ACHN (cell line): ENCODE results near the gene ST6GALNAC4.
A peak's percentile ranks its signal among the peaks of the same experiment; 100 is the strongest.

Source experiments
- DNase-seq: peaks from one replicate; pipeline ENCODE4 v3.0.0-alpha.2; 2015
- in situ Hi-C: cut with HindIII; loops from 2 replicates; pipeline ENCODE4 v1.10.0; 2017; ENCODE audit warnings: low sequenced_read_pairs, low pct_ligation_motif_present, low pct_unique_long_range_greater_than_20kb

The ST6GALNAC4 gene

DNA sequence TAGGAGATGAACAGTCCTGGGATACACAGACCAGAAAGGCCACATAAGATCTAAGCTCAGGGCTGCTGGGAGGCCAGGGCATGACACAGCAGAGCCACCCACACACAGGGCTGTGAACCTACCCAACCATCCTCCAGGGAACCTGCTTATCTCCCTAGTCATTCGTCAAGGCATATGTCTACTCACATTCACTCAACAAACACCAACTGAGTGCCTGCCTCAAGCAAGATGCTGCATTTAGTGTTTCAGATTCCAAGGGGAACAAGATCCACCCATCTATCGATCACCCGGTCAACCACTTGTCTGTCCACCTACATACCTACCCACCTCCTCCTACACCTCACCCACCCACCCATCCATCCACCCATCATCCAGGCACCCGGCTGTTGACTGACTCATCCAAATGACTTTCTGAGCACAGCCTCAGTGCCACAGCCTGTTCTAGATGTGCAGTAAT, 19.0 kb upstream of the ST6GALNAC4 start:
- in situ Hi-C loops = no loop called here
- DNase-seq = no peak

DNA sequence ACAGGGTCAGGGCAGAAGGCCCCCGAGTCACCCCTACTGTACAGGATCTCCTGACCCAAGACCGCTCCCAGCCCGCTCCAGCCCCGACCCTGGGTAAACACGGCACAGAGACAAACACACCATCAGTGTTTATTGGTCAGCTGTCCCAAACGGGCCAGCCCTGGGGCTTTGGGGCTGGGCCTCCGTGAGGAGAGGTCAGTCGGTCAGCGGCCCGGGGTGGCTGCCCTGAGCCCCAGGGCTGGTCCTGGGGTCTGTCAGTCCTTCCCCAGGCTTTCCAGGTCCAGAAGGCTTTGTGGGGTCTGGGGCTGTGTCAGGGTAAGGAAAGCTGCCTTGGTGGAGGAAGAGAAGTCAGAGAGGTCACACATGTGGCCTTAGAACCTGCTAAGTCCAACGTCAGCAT, 18.1 kb upstream of the ST6GALNAC4 start:
- in situ Hi-C loops = no loop called here
- DNase-seq = no peak

DNA sequence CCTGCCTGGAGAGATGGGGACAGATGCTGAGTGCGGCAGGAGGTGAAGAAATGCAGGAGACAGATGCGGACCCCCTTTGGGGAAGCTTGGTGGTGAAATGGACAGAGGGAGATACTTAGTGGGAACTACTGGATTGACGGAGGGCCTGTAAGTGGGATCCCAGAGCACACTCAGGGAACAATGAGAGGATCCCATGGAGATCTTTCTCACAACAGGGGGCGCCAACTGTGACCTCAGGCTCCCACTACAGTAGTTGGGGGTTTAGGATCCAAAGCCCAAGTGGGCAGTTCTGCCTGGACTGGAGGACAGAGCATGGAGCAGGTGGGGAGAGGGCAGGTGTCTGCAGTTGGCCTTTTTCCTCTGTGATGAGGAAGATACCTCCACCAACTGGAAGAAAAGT, 17.4 kb upstream of the ST6GALNAC4 start:
- DNase-seq = no peak
- in situ Hi-C loops = no loop called here

DNA sequence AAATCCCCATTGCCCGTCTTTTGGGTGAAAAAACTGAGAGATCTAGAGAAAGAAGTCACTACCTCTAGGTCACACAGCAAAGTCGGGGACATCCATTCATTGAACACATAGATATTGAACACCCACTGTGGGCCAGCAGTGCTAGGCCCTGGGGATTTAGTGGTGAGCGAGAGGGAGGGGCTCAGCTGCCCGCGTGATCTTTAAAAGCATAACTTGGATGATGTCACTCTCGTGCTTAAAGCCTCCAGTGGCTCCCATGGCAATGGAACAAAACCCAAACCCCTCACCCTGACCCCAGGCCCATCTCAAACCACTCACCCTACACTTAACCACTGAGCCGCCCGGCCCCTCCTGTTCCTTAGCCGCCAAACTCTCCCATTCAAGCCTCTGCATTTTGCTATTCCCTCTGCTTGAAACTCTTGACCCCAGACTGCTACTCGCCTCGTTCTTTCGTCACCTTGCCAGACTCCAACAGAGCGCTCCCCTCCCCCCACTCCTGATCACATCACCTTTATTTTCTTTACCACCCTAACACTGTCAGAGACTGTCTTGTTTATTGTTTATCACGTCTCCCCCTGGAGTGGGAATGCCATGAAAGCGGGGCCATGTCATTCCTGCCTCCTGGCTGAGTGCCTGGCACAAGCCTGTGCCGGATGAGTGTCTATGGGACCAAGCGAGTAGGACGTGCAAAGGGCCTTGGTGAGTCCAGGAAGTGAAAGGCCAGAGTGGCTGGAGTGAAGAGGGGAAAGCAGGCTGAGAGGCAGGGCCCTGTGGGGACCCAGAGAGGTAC, 14.4 kb upstream of the ST6GALNAC4 start:
- in situ Hi-C loops = no loop called here
- DNase-seq = peak; percentile 62

DNA sequence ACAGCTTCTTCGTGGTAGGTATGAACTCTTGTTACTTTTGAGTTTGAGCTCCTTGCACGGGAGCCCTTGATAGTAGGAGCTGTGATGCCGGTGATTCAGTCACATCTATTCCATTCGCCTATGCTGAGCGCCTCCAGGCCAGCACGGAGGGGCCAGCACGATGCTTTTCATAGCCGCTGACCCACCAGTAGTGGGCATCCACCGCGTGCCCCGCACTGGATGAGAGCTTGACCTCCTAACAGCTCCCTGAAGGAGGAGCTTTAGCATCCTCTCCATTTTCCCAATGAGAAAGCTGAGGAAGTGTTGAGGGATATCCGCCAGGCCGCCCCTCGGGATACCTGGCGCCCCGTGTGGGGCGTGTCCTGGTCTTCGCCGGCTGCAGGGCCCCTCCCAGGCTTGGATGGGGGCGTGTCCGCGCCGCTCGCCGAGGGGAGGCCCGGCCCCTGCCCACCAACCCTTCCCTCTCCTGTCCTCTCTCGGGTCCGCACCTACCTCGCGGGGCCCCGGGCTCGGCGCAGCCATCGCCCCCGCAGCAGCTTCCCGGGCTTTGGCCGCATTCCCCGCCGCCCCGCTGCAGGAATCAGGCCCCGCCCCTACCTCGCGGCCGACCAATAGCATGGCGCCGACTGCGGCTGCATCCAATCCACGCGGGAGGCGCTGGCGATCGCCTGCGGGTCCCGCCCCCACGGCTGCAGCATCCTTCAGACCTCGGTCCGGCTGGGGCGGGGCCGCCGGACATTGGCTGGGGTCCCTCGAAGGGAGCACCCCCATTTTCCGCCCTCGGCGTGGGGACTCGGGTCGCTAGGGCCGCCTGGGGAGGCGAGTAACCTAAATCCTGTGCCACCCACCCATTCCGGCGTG, 13.6 kb upstream of the ST6GALNAC4 start, which contains the start of gene PIP5KL1:
Gene PIP5KL1, minus strand, starts transcription at position 547 of the 861 bp plus-strand sequence. Its CDS starts 25 bp downstream, at position 522.
- in situ Hi-C loops = no loop called here
- DNase-seq = peak; percentile 86

DNA sequence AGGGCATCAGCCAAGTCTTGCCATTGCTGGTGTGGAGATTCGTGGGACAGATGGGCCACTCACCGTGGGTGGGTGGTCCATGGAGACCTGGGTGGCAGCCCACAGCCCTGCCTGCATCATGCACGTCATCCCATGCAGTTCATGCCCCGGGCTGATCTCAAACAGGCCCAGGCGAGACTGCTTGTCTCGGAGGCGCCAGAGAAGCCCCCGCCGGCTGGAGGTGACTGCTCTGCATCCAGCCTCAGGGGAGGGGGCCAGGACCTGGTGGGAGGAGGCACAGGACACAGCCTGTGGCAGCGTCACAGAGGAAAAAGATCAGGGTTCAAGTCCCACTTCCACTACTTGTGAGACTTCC, 12.8 kb upstream of the ST6GALNAC4 start:
- in situ Hi-C loops = no loop called here
- no peak for DNase-seq

DNA sequence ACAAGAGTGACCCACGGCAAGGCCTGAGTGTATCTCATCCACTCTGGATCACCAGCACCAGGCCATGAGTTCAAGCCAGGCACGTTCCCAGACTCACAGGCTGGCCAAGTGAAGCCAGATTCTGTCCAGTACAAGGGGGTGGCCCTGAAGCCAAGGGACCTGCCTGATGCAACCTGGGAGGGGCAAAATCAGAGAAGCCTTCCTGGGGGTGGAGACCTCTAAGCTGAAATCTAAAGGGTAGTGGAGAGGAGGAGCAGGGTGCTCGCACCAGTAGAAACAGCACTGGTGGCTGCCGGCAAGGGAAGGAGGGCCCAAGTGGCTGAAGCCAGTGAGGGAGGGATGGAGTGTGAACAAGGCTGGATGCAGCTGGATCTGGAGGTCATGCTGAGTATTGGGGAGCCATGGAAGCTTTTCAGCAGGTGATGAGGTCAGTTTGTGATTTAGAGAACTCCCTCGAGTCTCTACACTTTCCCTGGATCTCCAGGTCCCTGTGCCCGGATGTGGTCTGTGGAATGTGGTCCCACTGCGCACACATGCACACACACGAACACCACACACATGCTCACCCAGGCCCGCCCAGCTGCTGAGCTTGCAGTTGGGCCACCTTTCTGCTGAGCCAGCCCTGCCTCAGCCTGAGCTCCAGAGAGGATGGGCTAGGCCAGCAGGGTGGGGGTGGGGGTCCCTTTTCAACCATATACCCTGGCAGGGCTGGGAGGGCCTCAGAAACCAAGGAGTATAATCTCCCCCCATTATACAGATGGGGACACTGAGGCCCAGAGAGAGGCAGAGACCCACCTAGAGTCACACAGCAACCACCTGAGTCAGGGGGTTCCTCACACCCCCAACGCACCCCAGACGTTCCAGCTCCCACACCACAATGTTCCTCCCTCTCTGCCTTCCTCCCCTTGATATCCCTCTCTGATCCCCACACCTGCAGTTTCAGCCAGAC, 12.1 kb upstream of the ST6GALNAC4 start:
- DNase-seq = no peak
- in situ Hi-C loops = no loop called here

DNA sequence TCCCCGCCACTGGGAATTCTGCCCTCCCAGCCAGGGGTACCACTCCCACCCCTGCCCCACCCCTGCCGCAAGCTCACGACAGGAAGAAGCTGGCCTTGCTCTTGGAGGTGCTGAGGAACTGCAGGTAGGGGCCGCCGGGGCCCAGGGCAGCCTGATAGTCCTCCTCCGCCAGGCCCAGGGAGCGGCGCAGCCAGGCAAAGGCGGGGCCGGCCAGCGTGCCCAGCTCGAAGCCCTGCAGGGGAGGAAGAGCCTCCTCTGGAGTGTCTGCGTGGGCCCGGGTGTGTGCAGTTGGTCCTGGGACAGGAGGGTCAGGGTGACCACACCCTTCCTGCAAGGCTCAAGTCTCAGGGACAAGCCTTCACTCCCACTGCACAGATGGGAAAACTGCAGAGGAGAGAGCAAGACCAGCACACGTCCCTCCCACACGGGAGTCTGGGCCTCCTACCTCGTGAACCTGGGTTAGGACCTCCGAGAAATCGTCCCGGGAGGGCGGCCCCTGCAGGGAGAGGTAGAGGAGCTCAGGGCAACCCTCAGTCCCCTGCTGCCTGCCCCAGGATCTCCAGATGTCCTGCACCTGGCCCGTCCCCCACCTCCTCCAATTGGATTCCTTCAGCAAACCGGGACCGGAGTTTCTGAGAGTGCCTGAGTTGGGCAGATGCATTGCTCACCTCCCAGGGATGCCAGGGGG, 11.3 kb upstream of the ST6GALNAC4 start:
- in situ Hi-C loops = no loop called here
- DNase-seq = no peak

DNA sequence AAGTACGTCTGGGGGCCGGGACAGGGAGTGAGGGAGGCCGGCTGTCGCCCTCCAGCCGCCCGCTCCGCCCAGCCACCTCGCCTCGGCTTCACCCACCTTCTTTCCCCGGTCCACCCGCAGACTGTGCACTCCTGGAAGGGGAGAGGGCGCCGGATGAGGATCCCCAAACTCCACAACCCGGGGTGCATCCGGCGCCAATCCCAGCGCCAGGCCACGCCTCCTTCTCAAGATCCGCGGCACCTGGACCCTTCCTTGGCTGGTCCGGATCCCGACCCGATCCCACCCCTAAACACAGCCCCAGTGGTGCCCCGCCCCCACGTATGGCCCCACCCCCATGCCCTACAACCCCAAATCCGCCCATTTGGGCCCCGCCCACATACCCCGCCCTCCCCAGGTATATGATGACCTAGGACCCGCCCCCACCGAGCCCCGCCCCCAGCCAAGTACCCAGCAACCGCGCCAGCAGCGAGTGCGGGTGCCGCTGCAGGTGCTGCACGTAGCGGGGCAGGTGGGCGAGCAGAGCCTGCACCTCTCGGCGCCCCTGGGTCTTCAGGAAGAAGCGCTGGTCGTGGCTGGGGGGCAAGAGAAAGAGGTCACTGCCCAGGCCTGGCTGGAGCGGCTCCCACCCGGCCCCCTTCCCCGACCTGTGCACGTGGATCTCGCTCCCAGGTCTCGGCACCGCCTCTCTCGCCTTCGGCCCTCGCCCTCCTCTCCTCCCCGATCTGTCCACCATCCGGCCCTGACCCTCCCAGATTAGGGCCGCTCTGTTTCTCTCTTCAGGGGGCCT, 10.6 kb upstream of the ST6GALNAC4 start:
- in situ Hi-C loops = no loop called here
- no peak for DNase-seq

DNA sequence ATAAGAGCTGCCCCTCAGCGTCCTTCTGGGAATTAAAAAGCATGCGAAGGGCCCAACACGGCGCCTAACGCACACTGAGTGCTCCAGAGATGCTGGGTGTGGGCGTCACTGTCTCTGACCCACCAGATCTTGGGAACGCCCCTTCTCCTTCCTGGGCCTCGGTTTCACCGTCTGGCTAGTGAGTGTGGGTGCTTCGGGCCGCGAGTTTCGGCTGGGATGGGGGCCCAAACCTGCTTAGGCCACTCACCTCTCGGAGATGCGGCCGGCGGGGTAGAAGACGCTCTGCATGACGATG, 10.0 kb upstream of the ST6GALNAC4 start:
- in situ Hi-C loops = no loop called here
- DNase-seq = no peak

DNA sequence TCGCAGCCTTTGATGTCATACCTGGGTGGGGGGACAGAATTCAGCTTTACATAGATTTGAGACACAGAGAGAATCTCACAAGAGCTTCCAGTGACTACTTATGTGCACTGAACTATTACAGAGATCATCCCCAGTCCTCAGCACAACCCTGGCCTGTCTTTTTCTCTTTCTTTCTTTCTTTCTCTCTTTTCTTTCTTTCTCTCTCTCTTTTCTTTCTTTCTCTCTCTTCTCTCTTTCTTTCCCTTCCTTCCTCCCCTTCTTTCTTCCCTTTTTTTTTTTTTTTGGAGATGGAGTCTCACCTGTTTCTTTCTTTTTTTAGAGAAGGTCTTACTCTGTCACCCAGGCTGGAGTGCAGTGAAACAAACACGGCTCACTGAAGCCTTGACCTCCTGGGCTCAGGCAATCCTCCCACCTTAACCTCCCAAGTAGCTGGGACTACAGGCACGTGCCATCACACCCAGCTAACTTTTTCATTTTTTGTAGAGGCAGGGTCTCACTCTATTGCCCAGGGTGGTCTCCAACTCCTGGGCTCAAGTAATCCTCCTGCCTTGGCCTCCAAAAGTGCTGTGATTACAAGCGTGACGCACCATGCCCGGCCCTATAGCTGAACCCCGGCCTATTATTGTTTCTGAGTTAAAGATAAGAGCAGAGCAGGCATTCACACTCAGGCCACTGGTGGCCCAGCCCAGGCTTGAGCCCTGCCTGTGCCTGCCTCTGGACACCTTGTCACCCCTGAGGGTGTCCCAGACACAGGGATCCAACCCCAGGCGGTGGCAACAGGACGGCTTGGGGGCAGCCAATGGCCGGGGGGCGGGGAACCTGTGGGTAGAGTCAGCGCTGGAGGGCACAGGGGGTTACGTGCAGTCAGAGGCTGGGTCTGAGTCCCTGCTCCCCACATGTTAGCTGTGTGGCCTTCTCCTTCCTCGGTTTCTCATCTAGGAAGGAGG, 9.4 kb upstream of the ST6GALNAC4 start:
- DNase-seq = no peak
- in situ Hi-C loops = no loop called here

DNA sequence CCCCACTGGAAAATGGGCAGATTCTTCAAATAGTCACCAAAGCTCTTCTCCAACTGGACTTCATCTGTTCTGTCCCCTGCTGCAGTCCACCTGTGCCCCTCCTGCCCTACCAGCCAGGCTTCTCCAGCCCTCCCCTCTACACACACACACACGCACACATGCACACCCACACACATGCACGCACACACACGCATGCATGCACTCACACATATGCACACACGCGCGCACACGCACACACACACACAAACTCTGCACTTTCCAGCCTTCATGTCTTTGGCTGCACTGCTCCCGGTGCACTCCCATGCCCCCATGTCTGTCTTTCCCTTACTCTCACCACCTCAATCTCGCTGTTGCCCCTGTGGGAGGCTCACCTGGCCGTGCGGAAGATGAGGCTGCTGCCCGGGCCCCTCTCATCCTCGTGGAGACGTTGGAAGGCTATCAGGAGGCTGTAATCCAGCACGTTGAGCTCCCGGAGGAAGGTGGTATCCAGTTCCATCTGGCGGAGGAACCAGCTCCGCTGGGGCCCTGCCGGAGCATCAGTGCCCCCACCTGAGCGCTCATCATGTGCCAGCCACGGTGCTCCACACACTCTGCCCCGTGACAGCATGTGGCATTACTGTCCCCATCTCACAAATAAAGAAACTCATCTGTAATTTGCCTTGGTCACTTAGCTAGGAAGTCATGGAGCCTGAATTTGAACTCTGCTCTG, 8.0 kb upstream of the ST6GALNAC4 start:
- DNase-seq = no peak
- in situ Hi-C loops = no loop called here

DNA sequence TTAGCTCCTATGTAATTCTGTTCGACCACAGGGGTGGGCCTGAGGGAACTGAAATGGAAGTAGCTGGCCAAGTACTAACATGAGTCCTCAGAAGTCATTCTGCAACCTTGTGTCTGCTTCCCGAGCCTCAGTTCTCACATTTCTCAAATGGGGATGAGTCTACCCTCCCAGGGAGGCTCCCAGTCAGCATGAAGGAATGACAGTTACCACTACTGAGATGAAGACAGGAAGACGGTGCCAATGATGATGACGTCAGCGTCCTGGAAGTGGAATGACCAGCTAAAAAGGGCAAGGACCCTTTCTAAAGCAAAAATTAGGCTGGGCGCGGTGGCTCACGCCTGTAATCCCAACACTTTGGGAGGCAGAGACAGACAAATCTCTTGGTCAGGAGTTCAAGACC, 6.9 kb upstream of the ST6GALNAC4 start:
- in situ Hi-C loops = no loop called here
- peak; percentile 65 for DNase-seq

DNA sequence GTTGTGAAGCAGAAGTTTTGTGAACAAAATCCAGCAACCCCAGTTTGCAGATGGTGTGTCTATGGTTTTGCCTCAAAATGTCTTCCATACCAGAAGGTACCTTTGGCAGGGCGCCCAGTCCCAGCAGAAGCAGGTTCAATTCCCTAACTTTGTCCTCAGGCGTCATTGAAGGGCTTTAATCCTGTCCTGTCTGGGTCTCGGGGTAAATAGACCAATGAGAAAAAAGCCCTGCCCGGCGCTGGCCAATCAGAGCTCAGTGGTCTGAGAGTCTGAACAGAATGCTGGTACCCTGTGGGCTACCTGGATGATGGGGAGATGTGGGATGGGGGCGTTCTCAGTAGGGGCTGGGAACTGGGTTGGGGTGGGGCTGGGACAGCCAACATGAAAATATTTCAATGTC, 6.2 kb upstream of the ST6GALNAC4 start:
- in situ Hi-C loops = no loop called here
- DNase-seq = no peak

DNA sequence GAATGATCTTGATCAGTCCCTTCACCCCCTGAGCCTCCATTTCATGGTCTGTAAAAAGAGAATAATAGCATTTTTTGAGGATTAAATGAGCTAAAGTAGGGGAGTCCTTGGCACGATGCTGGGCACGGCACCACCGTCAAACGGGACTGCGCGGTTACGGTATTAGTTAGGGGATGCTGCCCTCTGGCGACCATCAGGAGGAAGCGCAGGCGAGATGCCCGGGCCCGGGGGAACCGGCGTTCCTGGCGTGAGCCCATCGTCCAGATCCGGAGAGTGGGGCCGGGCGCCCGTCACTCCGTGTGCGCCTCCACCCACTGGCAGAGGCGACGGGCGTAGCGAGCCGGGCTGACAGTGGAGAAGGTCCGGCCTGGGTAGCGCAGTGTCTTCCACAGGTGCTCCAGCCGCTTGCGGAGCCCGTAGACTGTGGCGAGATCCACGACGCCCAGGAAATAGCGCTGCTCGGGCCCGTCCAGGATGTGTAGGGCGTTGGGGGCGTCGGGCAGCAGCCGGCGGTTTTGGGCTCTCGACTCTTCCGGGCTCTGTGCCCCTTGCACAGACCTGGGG, 4.8 kb upstream of the ST6GALNAC4 start:
- in situ Hi-C loops = no loop called here
- DNase-seq = peak; percentile 42

DNA sequence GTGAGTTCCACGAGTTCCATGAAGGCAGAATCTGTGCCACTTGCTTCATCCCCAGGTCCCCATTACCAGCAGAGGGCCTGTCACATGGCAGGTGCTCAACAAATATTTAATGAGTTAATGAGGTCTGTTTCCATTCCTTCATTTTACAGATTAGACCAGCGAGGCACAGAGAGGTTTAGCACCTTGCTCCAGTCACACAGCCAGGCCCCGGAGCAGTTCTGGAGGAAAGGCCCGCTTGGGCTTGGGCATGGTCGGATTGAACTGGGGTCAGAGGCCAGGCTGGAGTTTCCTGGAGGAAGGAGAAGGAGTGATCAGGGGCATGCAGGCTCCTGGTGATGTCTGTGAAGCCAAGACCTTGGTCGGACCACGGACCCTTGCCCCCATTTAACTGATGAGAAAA, 4.0 kb upstream of the ST6GALNAC4 start:
- no peak for DNase-seq
- in situ Hi-C loops = no loop called here
